B cell (primary cell): ENCODE measurements around the gene RPL13A. TPM values are rescaled to one million over a fixed set of nuclear protein-coding genes. Genes with fewer than 3 reads are reported as not detected.

Experiments
- ATAC-seq: fragments of 200-7000 bp; cut with Tn5 transposase; one replicate; pipeline ENCODE4 v1.10.0; 2021; ENCODE audit warnings: low read depth, mild to moderate bottlenecking, moderate number of reproducible peaks, moderate library complexity
- CTCF ChIA-PET: fragments of 350-600 bp; sonication (Branson Sonifier 250); formaldehyde crosslinking; loops from one replicate; lab custom pipeline; 2021; ENCODE audit warnings: antibody characterized with exemption, inconsistent platforms; lab: Charles Lee
- POLR2A ChIA-PET: fragments of 350-600 bp; sonication (Branson Sonifier 250); formaldehyde crosslinking; loops from one replicate; lab custom pipeline; 2021; ENCODE audit warnings: antibody characterized with exemption; lab: Charles Lee
- DNase-seq: peaks from one replicate; pipeline ENCODE4 v3.0.0; 2013
- H2AFZ ChIP-seq: 2 replicates; pipeline ENCODE4 v1.6.1; 2012; ENCODE audit warnings: mild to moderate bottlenecking, low read depth, low read length; ENCODE audit not compliant: insufficient read depth, poor library complexity, severe bottlenecking
- H3K27ac ChIP-seq, 2 donors: 1 replicate in 1 of 2; 2 replicates in 1 of 2; pipeline ENCODE4 v1.5.1; 2012 to 2013; ENCODE audit warnings: low read length in 2 of 2, mild to moderate bottlenecking in 2 of 2, moderate library complexity in 1 of 2
- H3K27me3 ChIP-seq, 4 experiments: fragments of 200-600 bp in 1 of 4; sonication (generic) in 1 of 4; replicated peaks in 1 of 4; 1 replicate in 2 of 4; 2 replicates in 2 of 4; pipeline versions ENCODE4 v1.6.1 to v1.7.0; 2013 to 2016; ENCODE audit warnings: low read length in 3 of 4, mild to moderate bottlenecking in 2 of 4, mixed read lengths in 1 of 4, moderate library complexity in 1 of 4; ENCODE audit not compliant: insufficient read depth in 4 of 4, control insufficient read depth in 3 of 4; ENCODE audit errors: control extremely low read depth in 1 of 4
- H3K36me3 ChIP-seq, 2 experiments: replicated peaks in 1 of 2; 1 replicate in 1 of 2; 2 replicates in 1 of 2; pipeline versions ENCODE4 v1.6.1 to v1.7.1; 2013; ENCODE audit warnings: low read length in 1 of 2; ENCODE audit not compliant: insufficient read depth in 2 of 2, control insufficient read depth in 1 of 2; ENCODE audit errors: control extremely low read depth in 1 of 2, extremely low read depth in 1 of 2
- H3K4me1 ChIP-seq, 2 donors: fragments of 200-600 bp in 1 of 2; sonication (generic) in 1 of 2; 1 replicate in 1 of 2; 2 replicates in 1 of 2; pipeline versions ENCODE4 v1.5.1 to v1.6.1; 2013 to 2017; ENCODE audit warnings: low read length in 2 of 2; ENCODE audit not compliant: control insufficient read depth in 2 of 2, insufficient read depth in 2 of 2
- H3K4me2 ChIP-seq: replicated peaks from 2 replicates; pipeline ENCODE3; 2012; ENCODE audit warnings: mild to moderate bottlenecking, low read depth, low read length; ENCODE audit not compliant: poor library complexity, severe bottlenecking
- H3K4me3 ChIP-seq, 5 experiments: fragments of 200-600 bp in 1 of 5; sonication (generic) in 1 of 5; 1 replicate in 3 of 5; 2 replicates in 2 of 5; pipeline versions ENCODE4 v1.5.1 to v1.7.0; 2011 to 2016; ENCODE audit warnings: low read length in 4 of 5, mild to moderate bottlenecking in 4 of 5, low read depth in 2 of 5, control low read depth in 1 of 5, moderate library complexity in 1 of 5; ENCODE audit not compliant: insufficient read depth in 1 of 5; ENCODE audit errors: control extremely low read depth in 1 of 5, extremely low read depth in 1 of 5
- H3K79me2 ChIP-seq: fragments of 200-600 bp; sonication (generic); one replicate; pipeline ENCODE4 v1.6.0; 2016; ENCODE audit warnings: low read length; ENCODE audit not compliant: control insufficient read depth, insufficient read depth
- H3K9ac ChIP-seq: fragments of 200-600 bp; sonication (generic); 2 replicates; pipeline ENCODE4 v1.6.1; 2017; ENCODE audit warnings: mild to moderate bottlenecking, low read length, moderate library complexity
- H3K9me3 ChIP-seq, 3 donors: one replicate each; pipeline versions ENCODE4 v1.6.1 to v1.7.1; 2013; ENCODE audit warnings: low read length in 2 of 3; ENCODE audit not compliant: control insufficient read depth in 2 of 3, insufficient read depth in 1 of 3; ENCODE audit errors: control extremely low read depth in 1 of 3
- H4K20me1 ChIP-seq: 2 replicates; pipeline ENCODE4 v1.6.0; 2012; ENCODE audit warnings: mild to moderate bottlenecking, low read length; ENCODE audit not compliant: insufficient read depth, control insufficient read depth, poor library complexity, severe bottlenecking
- H3K27ac Mint-ChIP-seq: one replicate; pipeline ENCODE4 v1.8.0; 2021; ENCODE audit warnings: mixed read lengths
- H3K27me3 Mint-ChIP-seq: one replicate; pipeline ENCODE4 v1.8.0; 2021; ENCODE audit warnings: mixed read lengths
- H3K4me1 Mint-ChIP-seq: one replicate; pipeline ENCODE4 v1.8.0; 2021; ENCODE audit warnings: mixed read lengths
- H3K4me3 Mint-ChIP-seq: one replicate; pipeline ENCODE4 v1.8.0; 2021; ENCODE audit warnings: mixed read lengths
- H3K9me3 Mint-ChIP-seq: one replicate; pipeline ENCODE4 v1.8.0; 2022; ENCODE audit warnings: mixed read lengths; ENCODE audit not compliant: insufficient read depth
- CTCF ChIP-seq: fragments of 200-600 bp; IDR thresholded peaks from one replicate; pipeline ENCODE4 v1.8.0; 2022; ENCODE audit warnings: antibody characterized with exemption, mild to moderate bottlenecking
- EZH2 ChIP-seq: IDR thresholded peaks from 2 replicates; pipeline ENCODE4 v1.6.1; 2012; ENCODE audit warnings: borderline replicate concordance, low read depth, mild to moderate bottlenecking, moderate library complexity, low read length; ENCODE audit not compliant: insufficient read depth, poor library complexity, severe bottlenecking
- WGBS: methylation state at CpG from one replicate; pipeline ENCODE4 v1.1.5; 2013; ENCODE audit warnings: missing lambda C conversion rate; ENCODE audit not compliant: insufficient coverage; 5-methylcytosine and 5-hydroxymethylcytosine counted together
- intact Hi-C: fragments of 100-400 bp; cut with micrococcal nuclease; formaldehyde crosslinking; loops from one replicate; pipeline ENCODE4 v1.10.0; 2022
- polyA minus RNA-seq: library from RNA; depleted of rRNA, polyadenylated mRNA; stranded (reverse); fragments of >200 nt; gene quantifications from 2 replicates; pipeline ENCODE4 v1.2.3, GENCODE V29; 2012
- polyA plus RNA-seq: library from polyadenylated mRNA; depleted of rRNA; stranded (reverse); fragments of >200 nt; gene quantifications from 2 replicates; pipeline ENCODE4 v1.2.3, GENCODE V29; 2012
- total RNA-seq, 2 donors: library from RNA; stranded (reverse); fragments of 120-200 nt in 1 of 2; gene quantifications; 1 replicate in 1 of 2; 2 replicates in 1 of 2; pipeline versions ENCODE4 v1.2.3 to v1.2.4, GENCODE V29; 2013 to 2022

RPL13A gene
- total RNA-seq (5,221 and 5,457 TPM in 2 replicates), polyA plus RNA-seq (4,869 and 6,298 TPM in 2 replicates), polyA minus RNA-seq (5,114 and 8,113 TPM in 2 replicates)
- total RNA-seq (2013) = 7,912 TPM

- no peaks in the 10 kb centered on the region for H3K9me3 Mint-ChIP-seq
- TF ChIP-seq EZH2 (no peak), CTCF (no peak)
- Histone ChIP-seq H3K4me1 (peaks cover 17 to 36% of the 10 kb centered on the region in 2 donors), H3K27ac (peak within 1 kb of the TSS; percentile 91 to 97), H3K4me2 (peak within 1 kb of the TSS; percentile 93), H3K4me3 (peak within 1 kb of the TSS; percentile 92 to 100 (median 97)), H4K20me1 (peaks cover 45% of the 10 kb centered on the region), H3K79me2 (peaks cover 40% of the 10 kb centered on the region), H3K9me3 (no peaks in the 10 kb centered on the region), H3K9ac (peak within 1 kb of the TSS; percentile 100), H2AFZ (peak within 1 kb of the TSS; percentile 86), H3K27me3 (no peaks in the 10 kb centered on the region), H3K36me3 (peaks cover 10 to 36% of the 10 kb centered on the region in 2 experiments)
- ChIA-PET POLR2A (interaction anchor here (0.5 to 1.7 kb wide), 5 partner anchors 8 to 154 kb away, joined by 6 to 17 read pairs (median 10); partner anchors contain the start of genes FLT3LG and RPS11), CTCF (interaction anchor here (0.7 to 1.8 kb wide), 3 partner anchors 12 to 95 kb away, joined by 3 to 5 read pairs (median 3); no protein-coding TSS in a partner anchor)
- intact Hi-C loops = loop anchor here (1.0 kb wide), 4 partner anchors 9 to 36 kb away; partner anchors contain the start of genes FLT3LG, PIH1D1 and RPS11
- peak; percentile 93 for ATAC-seq
- WGBS = under 1% methylated on average over 57 of the region's 57 CpGs
- peak within 1 kb of the TSS; percentile 97 for H3K27ac Mint-ChIP-seq
- no peaks in the 10 kb centered on the region for H3K27me3 Mint-ChIP-seq
- peaks cover 42% of the 10 kb centered on the region for H3K4me1 Mint-ChIP-seq
- DNase-seq = peak; percentile 100
- peak within 1 kb of the TSS; percentile 99 for H3K4me3 Mint-ChIP-seq
Observed at GRCh38 chr19:49487277-49488045, at the start of gene RPL13A. RPL13A (plus strand) TSS chr19:49487608; CDS start chr19:49487630, 22 bp downstream.

GRCh38 chr19:49438261-49438660, 49.1 kb upstream of the RPL13A start:
- intact Hi-C loops = no loop called here
- H3K4me3 Mint-ChIP-seq = no peak overlapping the region
- TF ChIP-seq EZH2 = no peak
- TF ChIP-seq CTCF = no peak
- ChIA-PET POLR2A (no interaction called here), CTCF (no interaction called here)
- no peak overlapping the region for H3K9ac ChIP-seq
- peaks cover 2 to 90% (median 70%) of the 10 kb centered on the region in 4 experiments for H3K27me3 ChIP-seq
- no peak overlapping the region for H2AFZ ChIP-seq
- 18% methylated on average over 1 of the region's 6 CpGs for WGBS
- peaks cover 0 to 42% (median 0%) of the 10 kb centered on the region in 3 donors for H3K9me3 ChIP-seq
- H3K4me1 Mint-ChIP-seq = peaks cover 44% of the 10 kb centered on the region
- no peaks in the 10 kb centered on the region for H3K36me3 ChIP-seq
- H3K79me2 ChIP-seq = no peaks in the 10 kb centered on the region
- H3K27ac Mint-ChIP-seq = no peak overlapping the region
- no peak overlapping the region for H3K4me2 ChIP-seq
- DNase-seq (no peak), ATAC-seq (no peak)
- H3K4me3 ChIP-seq = no peak overlapping the region
- H3K27ac ChIP-seq = no peak overlapping the region
- H3K27me3 Mint-ChIP-seq = peaks cover 81% of the 10 kb centered on the region
- no peaks in the 10 kb centered on the region for H3K9me3 Mint-ChIP-seq
- H3K4me1 ChIP-seq = peaks cover 40 to 42% of the 10 kb centered on the region in 2 donors
- H4K20me1 ChIP-seq = no peaks in the 10 kb centered on the region
